T-cell (primary cell): ENCODE measurements around the gene APOBEC3F. TPM values are rescaled to one million over a fixed set of nuclear protein-coding genes. Genes with fewer than 3 reads are reported as not detected.
A peak's percentile ranks its signal among the peaks of the same experiment; 100 is the strongest.
"Not testable (repeated sequence)": the region's sequence is repeated elsewhere in the genome, so short reads cannot be mapped to it uniquely, and the experiment has no call there.

Experiments
- ATAC-seq, 4 experiments: fragments of 200-7000 bp in 3 of 4; fragments of 150-1000 bp in 1 of 4; cut with Tn5 transposase; replicated peaks in 1 of 4; 1 replicate in 3 of 4; 2 replicates in 1 of 4; pipeline ENCODE4 v1.10.0; 2021; ENCODE audit warnings: moderate library complexity in 3 of 4, mild to moderate bottlenecking in 2 of 4, moderate number of reproducible peaks in 1 of 4
- CTCF ChIA-PET, 2 donors: fragments of 300-600 bp; sonication (Branson Sonifier 250); formaldehyde crosslinking; loops; one replicate each; lab custom pipeline; 2022; ENCODE audit warnings: antibody characterized with exemption in 2 of 2; lab: Charles Lee
- POLR2A ChIA-PET, 2 donors: fragments of 300-600 bp; sonication (Branson Sonifier 250); formaldehyde crosslinking; loops; one replicate each; lab custom pipeline; 2022; ENCODE audit warnings: antibody characterized with exemption in 2 of 2; lab: Charles Lee
- DNase-seq, 35 experiments: peaks; one replicate each; pipeline versions ENCODE4 v3.0.0 to v3.0.0-alpha.2; 2013 to 2023
- H3K27ac ChIP-seq: one replicate; pipeline ENCODE4 v1.5.1; 2013; ENCODE audit warnings: low read length
- H3K27me3 ChIP-seq, 2 experiments: replicated peaks in 1 of 2; 1 replicate in 1 of 2; 2 replicates in 1 of 2; pipeline versions ENCODE4 v1.6.1 to v1.7.0; 2013; ENCODE audit warnings: low read length in 1 of 2, mixed read lengths in 1 of 2; ENCODE audit not compliant: control insufficient read depth in 2 of 2, insufficient read depth in 2 of 2; ENCODE audit errors: extremely low read depth in 1 of 2
- H3K36me3 ChIP-seq, 2 donors: 1 replicate in 1 of 2; 2 replicates in 1 of 2; pipeline versions ENCODE4 v1.6.1 to v1.7.0; 2013; ENCODE audit warnings: low read length in 1 of 2; ENCODE audit not compliant: control insufficient read depth in 2 of 2, insufficient read depth in 1 of 2; ENCODE audit errors: extremely low read depth in 1 of 2
- H3K4me1 ChIP-seq, 2 experiments: 1 replicate in 1 of 2; 2 replicates in 1 of 2; pipeline versions ENCODE4 v1.6.1 to v1.7.0; 2013; ENCODE audit warnings: low read length in 2 of 2, mixed read lengths in 1 of 2; ENCODE audit not compliant: insufficient read depth in 2 of 2, control insufficient read depth in 1 of 2; ENCODE audit errors: extremely low read depth in 1 of 2
- H3K4me3 ChIP-seq, 2 donors: 1 replicate in 1 of 2; 2 replicates in 1 of 2; pipeline versions ENCODE4 v1.5.1 to v1.7.0; 2013; ENCODE audit warnings: mild to moderate bottlenecking in 2 of 2, low read length in 1 of 2, moderate library complexity in 1 of 2; ENCODE audit not compliant: control insufficient read depth in 1 of 2; ENCODE audit errors: extremely low read depth in 1 of 2
- H3K9me3 ChIP-seq: 2 replicates; pipeline ENCODE4 v1.7.0; 2013
- H3K27ac Mint-ChIP-seq, 2 donors: one replicate each; pipeline ENCODE4 v1.8.0; 2020 to 2021; ENCODE audit warnings: mild to moderate bottlenecking in 2 of 2, mixed read lengths in 2 of 2
- H3K27me3 Mint-ChIP-seq, 2 donors: one replicate each; pipeline ENCODE4 v1.8.0; 2021 to 2022; ENCODE audit warnings: mixed read lengths in 2 of 2
- H3K36me3 Mint-ChIP-seq: one replicate; pipeline ENCODE4 v1.8.0; 2021; ENCODE audit warnings: mixed read lengths
- H3K4me1 Mint-ChIP-seq, 3 donors: one replicate each; pipeline ENCODE4 v1.8.0; 2020 to 2022; ENCODE audit warnings: mixed read lengths in 3 of 3, mild to moderate bottlenecking in 1 of 3
- H3K4me3 Mint-ChIP-seq, 3 donors: one replicate each; pipeline ENCODE4 v1.8.0; 2020 to 2022; ENCODE audit warnings: mild to moderate bottlenecking in 3 of 3, mixed read lengths in 3 of 3, moderate library complexity in 3 of 3
- H3K9me3 Mint-ChIP-seq, 3 donors: one replicate each; pipeline ENCODE4 v1.8.0; 2020 to 2022; ENCODE audit warnings: mixed read lengths in 3 of 3
- WGBS: methylation state at CpG from one replicate; pipeline ENCODE4 v1.1.5; 2013; ENCODE audit warnings: missing lambda C conversion rate; ENCODE audit not compliant: insufficient coverage; 5-methylcytosine and 5-hydroxymethylcytosine counted together
- total RNA-seq, 35 experiments: library from RNA in 6 of 35; stranded (reverse) in 6 of 35; fragments of 120-200 nt in 1 of 35; gene quantifications; one replicate each; pipeline versions ENCODE4 v1.2.1 to v1.2.4 and lab custom pipeline; 2013 to 2026

APOBEC3F gene
- total RNA-seq, 5 donors from 2014 or later (not counting 1 experiment from before 2014, with no cell fraction given) = 14.3 to 29.1 (median 18.5) TPM

- Mint-ChIP-seq H3K4me3 (peak overlapping the region; percentile 82 to 89 (median 86)), H3K27ac (peak overlapping the region; percentile 91 to 96), H3K4me1 (peaks cover 30 to 54% (median 42%) of the 10 kb centered on the region in 3 donors), H3K36me3 (peaks cover 13% of the 10 kb centered on the region)
- Histone ChIP-seq H3K4me1 (peaks cover 4 to 47% of the 10 kb centered on the region in 2 experiments), H3K4me3 (peak overlapping the region in 1 of 2 donors; percentile 82), H3K36me3 (peaks cover 0 to 16% of the 10 kb centered on the region in 2 donors), H3K27ac (peak overlapping the region; percentile 66)
- DNase-seq, ATAC-seq, H3K27me3 Mint-ChIP-seq, H3K9me3 ChIP-seq, H3K27me3 ChIP-seq, H3K9me3 Mint-ChIP-seq: not testable (repeated sequence)
- POLR2A ChIA-PET = interaction anchor here in 1 of 2 donors (0.7 kb wide), 1 partner anchor 54 kb away, joined by 4 read pairs; no protein-coding TSS in a partner anchor
- CTCF ChIA-PET = interaction anchor here in 1 of 2 donors (0.6 kb wide), 1 partner anchor 56 kb away, joined by 5 read pairs; no protein-coding TSS in a partner anchor
- WGBS = 79% methylated on average over 2 of the region's 24 CpGs
Measured at GRCh38 chr22:39076155-39077025, 35.7 kb downstream of the APOBEC3F start.

GRCh38 chr22:39077026-39077840, 36.6 kb downstream of the APOBEC3F start, which contains the start of gene APOBEC3G:
TSS of gene APOBEC3G (plus strand) at chr22:39077275. CDS start at chr22:39077362, 87 bp downstream.
- ATAC-seq (peak; percentile 89 to 94 (median 92)), DNase-seq (peak in 34 of 35 experiments; percentile 24 to 75 (median 44))
- Mint-ChIP-seq H3K36me3 (peaks cover 21% of the 10 kb centered on the region), H3K4me1 (peaks cover 39 to 61% (median 47%) of the 10 kb centered on the region in 3 donors), H3K27ac (peak within 1 kb of the TSS; percentile 93 to 96), H3K4me3 (peak within 1 kb of the TSS; percentile 82 to 89 (median 86))
- H3K9me3 Mint-ChIP-seq, H3K9me3 ChIP-seq, CTCF ChIA-PET, H3K27me3 Mint-ChIP-seq, H3K27me3 ChIP-seq: not testable (repeated sequence)
- 1% methylated on average over 10 of the region's 17 CpGs for WGBS
- Histone ChIP-seq H3K4me3 (peak within 1 kb of the TSS; percentile 39 to 82), H3K36me3 (peaks cover 0 to 25% of the 10 kb centered on the region in 2 donors), H3K27ac (peak within 1 kb of the TSS; percentile 89), H3K4me1 (peaks cover 4 to 55% of the 10 kb centered on the region in 2 experiments)
- POLR2A ChIA-PET = interaction anchor here (0.5 to 0.7 kb wide), 2 partner anchors 55 to 320 kb away, joined by 4 read pairs; no protein-coding TSS in a partner anchor

GRCh38 chr22:39077912-39078311, 37.2 kb downstream of the APOBEC3F start:
- H3K27me3 Mint-ChIP-seq, ATAC-seq, DNase-seq, H3K27me3 ChIP-seq, H3K9me3 Mint-ChIP-seq, H3K9me3 ChIP-seq: not testable (repeated sequence)
- H3K4me1 Mint-ChIP-seq = peaks cover 41 to 65% (median 49%) of the 10 kb centered on the region in 3 donors
- peaks cover 4 to 62% of the 10 kb centered on the region in 2 experiments for H3K4me1 ChIP-seq
- peak overlapping the region; percentile 93 to 95 for H3K27ac Mint-ChIP-seq
- peak overlapping the region; percentile 82 to 89 (median 86) for H3K4me3 Mint-ChIP-seq
- POLR2A ChIA-PET = interaction anchor here in 1 of 2 donors (0.8 to 1.0 kb wide), 2 partner anchors 21 to 241 kb away, joined by 3 to 5 read pairs; no protein-coding TSS in a partner anchor
- peak overlapping the region; percentile 89 for H3K27ac ChIP-seq
- H3K36me3 ChIP-seq = peaks cover 0 to 31% of the 10 kb centered on the region in 2 donors
- WGBS = 69% methylated on average over 3 of the region's 12 CpGs
- CTCF ChIA-PET = interaction anchor here in 1 of 2 donors (1.5 kb wide), 1 partner anchor 40 kb away, joined by 3 read pairs; no protein-coding TSS in a partner anchor
- peak overlapping the region; percentile 39 to 82 for H3K4me3 ChIP-seq
- H3K36me3 Mint-ChIP-seq = peaks cover 23% of the 10 kb centered on the region

- POLR2A ChIA-PET = interaction anchor here in 1 of 2 donors (0.8 to 1.0 kb wide), 2 partner anchors 20 to 240 kb away, joined by 3 to 5 read pairs; no protein-coding TSS in a partner anchor
- Mint-ChIP-seq H3K9me3 (no peaks in the 10 kb centered on the region), H3K27ac (peak overlapping the region; percentile 93 to 95), H3K4me1 (peaks cover 41 to 69% (median 52%) of the 10 kb centered on the region in 3 donors), H3K4me3 (peak overlapping the region; percentile 82 to 89 (median 86)), H3K27me3 (no peaks in the 10 kb centered on the region), H3K36me3 (peaks cover 23% of the 10 kb centered on the region)
- DNase-seq (peak in 1 of 35 experiments; percentile 47), ATAC-seq (no peak)
- Histone ChIP-seq H3K27ac (peak overlapping the region; percentile 89), H3K4me1 (peaks cover 4 to 66% of the 10 kb centered on the region in 2 experiments), H3K36me3 (peaks cover 0 to 34% of the 10 kb centered on the region in 2 donors), H3K27me3 (peaks cover 0 to 3% of the 10 kb centered on the region in 2 experiments), H3K9me3 (no peaks in the 10 kb centered on the region), H3K4me3 (peak overlapping the region in 1 of 2 donors; percentile 82)
- CTCF ChIA-PET = interaction anchor here in 1 of 2 donors (1.5 kb wide), 1 partner anchor 40 kb away, joined by 3 read pairs; no protein-coding TSS in a partner anchor
- WGBS = 57% methylated on average over 5 of the region's 8 CpGs
Measured at GRCh38 chr22:39078329-39078728, 37.7 kb downstream of the APOBEC3F start.

GRCh38 chr22:39079054-39079637, 38.5 kb downstream of the APOBEC3F start:
- not testable (repeated sequence) for H3K27me3 ChIP-seq, H3K9me3 Mint-ChIP-seq, ATAC-seq, H3K9me3 ChIP-seq, DNase-seq, H3K27me3 Mint-ChIP-seq
- H3K4me1 ChIP-seq = peaks cover 4 to 74% of the 10 kb centered on the region in 2 experiments
- H3K36me3 Mint-ChIP-seq = peaks cover 23% of the 10 kb centered on the region
- H3K4me3 ChIP-seq = peak overlapping the region in 1 of 2 donors; percentile 82
- H3K27ac Mint-ChIP-seq = peak overlapping the region; percentile 93 to 95
- 78% methylated on average over 12 of the region's 24 CpGs for WGBS
- H3K27ac ChIP-seq = peak overlapping the region; percentile 89
- peak overlapping the region; percentile 82 to 89 (median 86) for H3K4me3 Mint-ChIP-seq
- peaks cover 6 to 41% of the 10 kb centered on the region in 2 donors for H3K36me3 ChIP-seq
- POLR2A ChIA-PET = interaction anchor here in 1 of 2 donors (1.0 kb wide), 1 partner anchor 240 kb away, joined by 3 read pairs; no protein-coding TSS in a partner anchor
- CTCF ChIA-PET = interaction anchor here in 1 of 2 donors (1.5 kb wide), 1 partner anchor 39 kb away, joined by 3 read pairs; no protein-coding TSS in a partner anchor
- peaks cover 41 to 69% (median 55%) of the 10 kb centered on the region in 3 donors for H3K4me1 Mint-ChIP-seq
